Body of pancreas (tissue), 4 donors: ENCODE results near the gene ANKRD13D.

Experiments used
- CTCF ChIP-seq, 7 experiments: fragments of 450-650 bp in 4 of 7; fragments of 200-600 bp in 3 of 7; sonication (generic) in 3 of 7; IDR thresholded peaks; one replicate each; pipeline ENCODE4 v1.5.1; 2016 to 2019; ENCODE audit warnings: antibody characterized with exemption in 7 of 7
- POLR2A ChIP-seq, 3 donors: fragments of 450-650 bp; IDR thresholded peaks; one replicate each; pipeline ENCODE4 v1.6.1; 2016; ENCODE audit warnings: antibody characterized with exemption in 3 of 3, mild to moderate bottlenecking in 2 of 3

- no peak for TF ChIP-seq CTCF (IDR thresholded peaks at IDR 0.05)
- peak in 1 of 3 donors; percentile 11 for TF ChIP-seq POLR2A (IDR thresholded peaks at IDR 0.05)
Measured at GRCh38 chr11:67267188-67268080, 21.7 kb upstream of the ANKRD13D start.
